ENCODE results near the gene NFKBIZ. TPM values are rescaled to one million over a fixed set of nuclear protein-coding genes. Genes with fewer than 3 reads are reported as not detected.

Gene NFKBIZ
- total and polyA plus RNA-seq, 2 donors (not counting 1 experiment from before 2014, with no cell fraction given) = 14.7 to 38.8 TPM

DNA sequence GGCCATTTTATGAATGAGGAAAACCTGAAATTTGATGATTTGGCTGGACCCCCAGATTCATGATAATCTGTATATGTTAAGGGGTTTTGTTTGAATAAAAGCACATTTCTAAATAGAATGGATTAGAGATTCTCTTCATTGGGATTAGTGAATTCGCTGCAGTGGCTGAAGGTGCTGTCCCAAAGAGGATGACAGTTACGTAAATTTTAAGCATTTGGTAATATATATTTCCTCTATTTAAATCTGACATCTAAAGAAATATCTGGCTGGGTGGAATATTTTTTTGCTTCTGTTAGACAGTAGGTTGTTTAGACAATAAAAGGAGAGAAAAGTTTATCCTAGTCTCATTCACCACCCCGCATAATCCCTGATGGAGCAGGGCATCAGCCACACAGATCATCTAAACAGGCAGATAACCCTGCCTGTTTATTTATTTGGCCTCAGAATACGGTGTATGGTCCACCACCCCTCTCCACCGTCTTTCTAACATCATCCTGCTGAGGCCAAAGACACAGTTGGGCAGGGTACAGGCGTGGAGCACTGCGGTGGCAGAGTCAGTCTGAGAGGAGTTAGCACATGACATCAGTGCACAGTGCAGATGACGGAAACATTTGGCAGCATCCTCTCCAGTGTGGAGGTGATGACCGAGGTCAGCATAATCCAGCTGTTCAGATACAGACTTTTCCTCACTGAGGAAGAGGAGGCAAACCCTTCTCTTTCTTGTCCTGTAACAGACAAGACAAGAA lies 20.4 kb upstream of the NFKBIZ start:
- peak; percentile 68 to 79 for DNase-seq (ENCODE audit: low read depth in 2 of 2)
- TF ChIP-seq EZH2 (IDR thresholded peaks at IDR 0.05; ENCODE audit: low read length, missing control alignments) = no peak
- TF ChIP-seq, protein P1, sequence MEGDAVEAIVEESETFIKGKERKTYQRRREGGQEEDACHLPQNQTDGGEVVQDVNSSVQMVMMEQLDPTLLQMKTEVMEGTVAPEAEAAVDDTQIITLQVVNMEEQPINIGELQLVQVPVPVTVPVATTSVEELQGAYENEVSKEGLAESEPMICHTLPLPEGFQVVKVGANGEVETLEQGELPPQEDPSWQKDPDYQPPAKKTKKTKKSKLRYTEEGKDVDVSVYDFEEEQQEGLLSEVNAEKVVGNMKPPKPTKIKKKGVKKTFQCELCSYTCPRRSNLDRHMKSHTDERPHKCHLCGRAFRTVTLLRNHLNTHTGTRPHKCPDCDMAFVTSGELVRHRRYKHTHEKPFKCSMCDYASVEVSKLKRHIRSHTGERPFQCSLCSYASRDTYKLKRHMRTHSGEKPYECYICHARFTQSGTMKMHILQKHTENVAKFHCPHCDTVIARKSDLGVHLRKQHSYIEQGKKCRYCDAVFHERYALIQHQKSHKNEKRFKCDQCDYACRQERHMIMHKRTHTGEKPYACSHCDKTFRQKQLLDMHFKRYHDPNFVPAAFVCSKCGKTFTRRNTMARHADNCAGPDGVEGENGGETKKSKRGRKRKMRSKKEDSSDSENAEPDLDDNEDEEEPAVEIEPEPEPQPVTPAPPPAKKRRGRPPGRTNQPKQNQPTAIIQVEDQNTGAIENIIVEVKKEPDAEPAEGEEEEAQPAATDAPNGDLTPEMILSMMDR (conservative IDR thresholded peaks at IDR 0.05 in 1 of 2, IDR thresholded peaks at IDR 0.05 in 1 of 2; ENCODE audit: low read depth in 1 of 2, low read length in 2 of 2) = no peak
- H2AFZ ChIP-seq (ENCODE audit: low read length) = peak overlapping the region; percentile 7
- H3K27ac ChIP-seq (ENCODE audit: insufficient read depth, low read length) = peak overlapping the region; percentile 75
- no peaks in the 10 kb centered on the region for H4K20me1 ChIP-seq (ENCODE audit: control insufficient read depth, extremely low read depth, insufficient read depth, low read length)
- peaks cover 4% of the 10 kb centered on the region for H3K4me1 ChIP-seq (ENCODE audit: control insufficient read depth, extremely low read depth, insufficient read depth, low read length)
- H3K9ac ChIP-seq (ENCODE audit: insufficient read depth, low read length) = no peak overlapping the region
- H3K79me2 ChIP-seq (ENCODE audit: control insufficient read depth, insufficient read depth, low read length) = no peaks in the 10 kb centered on the region
- H3K4me3 ChIP-seq (replicated peaks in 1 of 4; ENCODE audit: control extremely low read depth in 1 of 4, insufficient read depth in 1 of 4, low read depth in 3 of 4, low read length in 4 of 4) = peak overlapping the region in 3 of 4 experiments; percentile 56 to 72 (median 65)
- peak overlapping the region; percentile 97 for H3K4me2 ChIP-seq (ENCODE audit: extremely low read depth, insufficient read depth, low read length)
- H3K27me3 ChIP-seq (ENCODE audit: control insufficient read depth, insufficient read depth, low read length) = no peaks in the 10 kb centered on the region
- H3K36me3 ChIP-seq (ENCODE audit: control insufficient read depth, insufficient read depth, low read length) = no peaks in the 10 kb centered on the region
- no peaks in the 10 kb centered on the region for H3K9me3 ChIP-seq (ENCODE audit: control insufficient read depth, insufficient read depth, low read depth, low read length)

- H3K4me2 ChIP-seq (ENCODE audit: extremely low read depth, insufficient read depth, low read length) = peak overlapping the region; percentile 97
- H3K9me3 ChIP-seq (ENCODE audit: control insufficient read depth, insufficient read depth, low read depth, low read length) = no peaks in the 10 kb centered on the region
- H2AFZ ChIP-seq (ENCODE audit: low read length) = no peak overlapping the region
- H4K20me1 ChIP-seq (ENCODE audit: control insufficient read depth, extremely low read depth, insufficient read depth, low read length) = no peaks in the 10 kb centered on the region
- no peak overlapping the region for H3K9ac ChIP-seq (ENCODE audit: insufficient read depth, low read length)
- TF ChIP-seq EZH2 (IDR thresholded peaks at IDR 0.05; ENCODE audit: low read length, missing control alignments) = no peak
- TF ChIP-seq, protein P1 (conservative IDR thresholded peaks at IDR 0.05 in 1 of 2, IDR thresholded peaks at IDR 0.05 in 1 of 2; ENCODE audit: low read depth in 1 of 2, low read length in 2 of 2) = no peak
- no peaks in the 10 kb centered on the region for H3K36me3 ChIP-seq (ENCODE audit: control insufficient read depth, insufficient read depth, low read length)
- H3K79me2 ChIP-seq (ENCODE audit: control insufficient read depth, insufficient read depth, low read length) = no peaks in the 10 kb centered on the region
- H3K4me3 ChIP-seq (replicated peaks in 1 of 4; ENCODE audit: control extremely low read depth in 1 of 4, insufficient read depth in 1 of 4, low read depth in 3 of 4, low read length in 4 of 4) = peak overlapping the region in 2 of 4 experiments; percentile 56 to 72
- no peak for DNase-seq (ENCODE audit: low read depth in 2 of 2)
- no peaks in the 10 kb centered on the region for H3K27me3 ChIP-seq (ENCODE audit: control insufficient read depth, insufficient read depth, low read length)
- H3K4me1 ChIP-seq (ENCODE audit: control insufficient read depth, extremely low read depth, insufficient read depth, low read length) = peaks cover 4% of the 10 kb centered on the region
- peak overlapping the region; percentile 75 for H3K27ac ChIP-seq (ENCODE audit: insufficient read depth, low read length)
These were observed 19.9 kb upstream of the NFKBIZ start for GRCh38 chr3:101829437-101829830.

- DNase-seq (ENCODE audit: low read depth in 2 of 2) = no peak
- no peak overlapping the region for H3K4me3 ChIP-seq (replicated peaks in 1 of 4; ENCODE audit: control extremely low read depth in 1 of 4, insufficient read depth in 1 of 4, low read depth in 3 of 4, low read length in 4 of 4)
These were observed 19.4 kb upstream of the NFKBIZ start for GRCh38 chr3:101829874-101830273.

More at GRCh38 chr3:101829874-101830273, 19.4 kb upstream of the NFKBIZ start:
- H3K4me2 ChIP-seq (ENCODE audit: extremely low read depth, insufficient read depth, low read length) = no peak overlapping the region
- no peaks in the 10 kb centered on the region for H3K27me3 ChIP-seq (ENCODE audit: control insufficient read depth, insufficient read depth, low read length)
- no peak overlapping the region for H3K9ac ChIP-seq (ENCODE audit: insufficient read depth, low read length)
- no peaks in the 10 kb centered on the region for H3K9me3 ChIP-seq (ENCODE audit: control insufficient read depth, insufficient read depth, low read depth, low read length)
- TF ChIP-seq, protein P1 (conservative IDR thresholded peaks at IDR 0.05 in 1 of 2, IDR thresholded peaks at IDR 0.05 in 1 of 2; ENCODE audit: low read depth in 1 of 2, low read length in 2 of 2) = no peak
- no peak for TF ChIP-seq EZH2 (IDR thresholded peaks at IDR 0.05; ENCODE audit: low read length, missing control alignments)
- H3K36me3 ChIP-seq (ENCODE audit: control insufficient read depth, insufficient read depth, low read length) = no peaks in the 10 kb centered on the region
- no peaks in the 10 kb centered on the region for H3K79me2 ChIP-seq (ENCODE audit: control insufficient read depth, insufficient read depth, low read length)
- H3K27ac ChIP-seq (ENCODE audit: insufficient read depth, low read length) = no peak overlapping the region
- H2AFZ ChIP-seq (ENCODE audit: low read length) = no peak overlapping the region
- H3K4me1 ChIP-seq (ENCODE audit: control insufficient read depth, extremely low read depth, insufficient read depth, low read length) = peaks cover 4% of the 10 kb centered on the region
- H4K20me1 ChIP-seq (ENCODE audit: control insufficient read depth, extremely low read depth, insufficient read depth, low read length) = no peaks in the 10 kb centered on the region
